DOHH2 (cell line): Measurements from ENCODE around the gene DEPDC1.

ENCODE experiments used
- EZH2phosphoT487 ChIP-seq: fragments of 200-600 bp; sonication (generic); IDR thresholded peaks from 2 replicates; pipeline ENCODE4 v1.6.1; 2017; ENCODE audit warnings: borderline replicate concordance, mild to moderate bottlenecking, antibody characterized with exemption, low read length, moderate library complexity, mixed read lengths
- TF ChIP-seq, protein P1 (sequence below): fragments of 200-600 bp; sonication (generic); IDR thresholded peaks from one replicate; pipeline ENCODE4 v1.5.1; 2014; ENCODE audit warnings: antibody characterized with exemption, mild to moderate bottlenecking, low read depth, low read length; ENCODE audit not compliant: poor library complexity, severe bottlenecking

DNA sequence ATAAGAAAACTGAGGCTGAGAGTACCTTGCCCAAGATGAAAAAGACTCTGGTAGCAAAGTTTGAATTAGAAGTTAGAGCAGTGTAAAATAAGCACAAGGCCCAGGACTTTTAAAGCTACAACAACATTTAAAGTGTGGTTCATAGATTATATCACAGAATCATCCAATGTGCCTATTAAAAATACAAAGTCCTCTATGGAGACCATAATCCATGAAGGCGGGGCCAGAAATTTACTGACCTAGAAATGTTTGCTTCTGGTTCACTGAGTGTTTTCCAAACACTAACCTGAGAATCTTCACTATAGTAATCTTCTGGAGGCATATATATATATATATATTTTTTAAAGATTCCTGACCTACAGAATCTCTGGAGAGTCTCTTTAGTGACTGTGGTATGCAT, 12.3 kb downstream of the DEPDC1 start:
- no peak for TF ChIP-seq EZH2phosphoT487
- TF ChIP-seq, protein P1, sequence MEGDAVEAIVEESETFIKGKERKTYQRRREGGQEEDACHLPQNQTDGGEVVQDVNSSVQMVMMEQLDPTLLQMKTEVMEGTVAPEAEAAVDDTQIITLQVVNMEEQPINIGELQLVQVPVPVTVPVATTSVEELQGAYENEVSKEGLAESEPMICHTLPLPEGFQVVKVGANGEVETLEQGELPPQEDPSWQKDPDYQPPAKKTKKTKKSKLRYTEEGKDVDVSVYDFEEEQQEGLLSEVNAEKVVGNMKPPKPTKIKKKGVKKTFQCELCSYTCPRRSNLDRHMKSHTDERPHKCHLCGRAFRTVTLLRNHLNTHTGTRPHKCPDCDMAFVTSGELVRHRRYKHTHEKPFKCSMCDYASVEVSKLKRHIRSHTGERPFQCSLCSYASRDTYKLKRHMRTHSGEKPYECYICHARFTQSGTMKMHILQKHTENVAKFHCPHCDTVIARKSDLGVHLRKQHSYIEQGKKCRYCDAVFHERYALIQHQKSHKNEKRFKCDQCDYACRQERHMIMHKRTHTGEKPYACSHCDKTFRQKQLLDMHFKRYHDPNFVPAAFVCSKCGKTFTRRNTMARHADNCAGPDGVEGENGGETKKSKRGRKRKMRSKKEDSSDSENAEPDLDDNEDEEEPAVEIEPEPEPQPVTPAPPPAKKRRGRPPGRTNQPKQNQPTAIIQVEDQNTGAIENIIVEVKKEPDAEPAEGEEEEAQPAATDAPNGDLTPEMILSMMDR: no peak
